ENCODE data around the gene YWHAB. TPM values are rescaled to one million over a fixed set of nuclear protein-coding genes. Genes with fewer than 3 reads are reported as not detected.

The YWHAB gene
- total and polyA plus RNA-seq, 2 donors (not counting 1 experiment from before 2014, with no cell fraction given): 80.3 to 200 TPM

DNA sequence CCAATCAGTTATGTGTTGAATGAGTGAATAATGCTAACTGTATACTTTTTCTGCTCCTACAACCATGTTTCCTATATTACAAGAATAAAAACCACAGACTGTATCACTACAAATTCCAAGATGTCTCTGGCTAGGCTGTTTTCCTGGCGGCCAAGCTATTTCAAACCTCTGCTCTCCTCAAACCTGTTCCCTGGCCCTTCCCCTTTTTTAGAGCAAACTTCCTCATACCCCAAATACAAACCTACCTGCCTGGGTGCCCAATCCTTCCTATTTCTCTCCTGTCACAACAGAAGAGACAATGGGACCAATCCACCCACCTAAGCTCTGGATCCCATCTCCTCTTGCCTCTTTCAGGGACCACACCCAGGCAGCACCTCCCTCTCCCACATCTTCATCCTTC lies 67.2 kb downstream of the YWHAB start:
- H3K27me3 ChIP-seq (replicated peaks in 1 of 4; ENCODE audit: control extremely low read depth in 1 of 4, control insufficient read depth in 3 of 4, insufficient read depth in 4 of 4, low read length in 3 of 4): no peaks in the 10 kb centered on the region
- intact Hi-C loops (cut with micrococcal nuclease): no loop called here
- no peaks in the 10 kb centered on the region for H3K9me3 Mint-ChIP-seq (ENCODE audit: insufficient read depth)
- H2AFZ ChIP-seq (ENCODE audit: insufficient read depth, low read depth, low read length, poor library complexity, severe bottlenecking): no peak overlapping the region
- H3K4me3 ChIP-seq (ENCODE audit: control extremely low read depth in 1 of 5, extremely low read depth in 1 of 5, insufficient read depth in 1 of 5, low read depth in 2 of 5, low read length in 4 of 5): no peak overlapping the region
- CTCF ChIA-PET: interaction anchor here (1.4 kb wide), 1 partner anchor 26 kb away, joined by 3 read pairs; no protein-coding TSS in a partner anchor
- POLR2A ChIA-PET: interaction anchor here (1.1 kb wide), 1 partner anchor 16 kb away, joined by 3 read pairs; no protein-coding TSS in a partner anchor
- peaks cover 44% of the 10 kb centered on the region for H3K79me2 ChIP-seq (ENCODE audit: control insufficient read depth, insufficient read depth, low read length)
- no peaks in the 10 kb centered on the region for H3K9me3 ChIP-seq (ENCODE audit: control extremely low read depth in 1 of 3, control insufficient read depth in 2 of 3, insufficient read depth in 1 of 3, low read length in 2 of 3)
- DNase-seq (no peak), ATAC-seq (ENCODE audit: low read depth) (no peak)
- peak overlapping the region; percentile 47 for H3K27ac Mint-ChIP-seq
- H4K20me1 ChIP-seq (ENCODE audit: control insufficient read depth, insufficient read depth, low read length, poor library complexity, severe bottlenecking): no peaks in the 10 kb centered on the region
- peak overlapping the region in 1 of 2 donors; percentile 9 for H3K27ac ChIP-seq (ENCODE audit: low read length in 2 of 2)
- peaks cover 48% of the 10 kb centered on the region for H3K4me1 Mint-ChIP-seq
- no peak for TF ChIP-seq EZH2 (IDR thresholded peaks at IDR 0.05; ENCODE audit: borderline replicate concordance, insufficient read depth, low read depth, low read length, poor library complexity, severe bottlenecking)
- TF ChIP-seq, protein P1, sequence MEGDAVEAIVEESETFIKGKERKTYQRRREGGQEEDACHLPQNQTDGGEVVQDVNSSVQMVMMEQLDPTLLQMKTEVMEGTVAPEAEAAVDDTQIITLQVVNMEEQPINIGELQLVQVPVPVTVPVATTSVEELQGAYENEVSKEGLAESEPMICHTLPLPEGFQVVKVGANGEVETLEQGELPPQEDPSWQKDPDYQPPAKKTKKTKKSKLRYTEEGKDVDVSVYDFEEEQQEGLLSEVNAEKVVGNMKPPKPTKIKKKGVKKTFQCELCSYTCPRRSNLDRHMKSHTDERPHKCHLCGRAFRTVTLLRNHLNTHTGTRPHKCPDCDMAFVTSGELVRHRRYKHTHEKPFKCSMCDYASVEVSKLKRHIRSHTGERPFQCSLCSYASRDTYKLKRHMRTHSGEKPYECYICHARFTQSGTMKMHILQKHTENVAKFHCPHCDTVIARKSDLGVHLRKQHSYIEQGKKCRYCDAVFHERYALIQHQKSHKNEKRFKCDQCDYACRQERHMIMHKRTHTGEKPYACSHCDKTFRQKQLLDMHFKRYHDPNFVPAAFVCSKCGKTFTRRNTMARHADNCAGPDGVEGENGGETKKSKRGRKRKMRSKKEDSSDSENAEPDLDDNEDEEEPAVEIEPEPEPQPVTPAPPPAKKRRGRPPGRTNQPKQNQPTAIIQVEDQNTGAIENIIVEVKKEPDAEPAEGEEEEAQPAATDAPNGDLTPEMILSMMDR (IDR thresholded peaks at IDR 0.05): no peak
- 100% methylated on average over 1 of the region's 1 CpG for WGBS (ENCODE audit: insufficient coverage)
- peaks cover 29 to 33% of the 10 kb centered on the region in 2 donors for H3K4me1 ChIP-seq (ENCODE audit: control insufficient read depth in 2 of 2, insufficient read depth in 2 of 2, low read length in 2 of 2)
- peaks cover 4 to 84% of the 10 kb centered on the region in 2 experiments for H3K36me3 ChIP-seq (replicated peaks in 1 of 2; ENCODE audit: control extremely low read depth in 1 of 2, control insufficient read depth in 1 of 2, extremely low read depth in 1 of 2, insufficient read depth in 2 of 2, low read length in 1 of 2)
- H3K27me3 Mint-ChIP-seq: no peaks in the 10 kb centered on the region
- no peak overlapping the region for H3K4me2 ChIP-seq (replicated peaks; ENCODE audit: low read depth, low read length, poor library complexity, severe bottlenecking)
- H3K9ac ChIP-seq (ENCODE audit: low read length): no peak overlapping the region
- H3K4me3 Mint-ChIP-seq: no peak overlapping the region

DNA sequence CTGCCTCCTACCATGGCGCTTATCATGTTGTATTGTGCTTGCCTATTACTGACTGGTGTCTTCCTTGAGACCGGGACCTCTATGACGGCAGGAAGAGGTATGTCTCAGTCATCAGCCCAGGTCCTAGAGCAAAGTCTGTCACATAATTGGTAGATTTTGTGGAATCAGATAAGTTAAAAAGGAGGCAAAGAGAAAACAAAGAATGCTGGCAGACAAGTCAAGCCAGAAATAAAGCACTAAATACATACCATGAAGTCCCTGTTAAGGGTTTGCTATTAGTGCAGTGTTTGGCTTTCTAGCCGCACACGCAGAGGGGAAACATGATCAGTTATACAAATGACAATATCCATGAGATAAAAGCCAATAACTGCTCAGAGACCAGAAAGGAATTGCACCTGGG lies 68.7 kb downstream of the YWHAB start:
- Histone ChIP-seq H3K27me3 (replicated peaks in 1 of 4; ENCODE audit: control extremely low read depth in 1 of 4, control insufficient read depth in 3 of 4, insufficient read depth in 4 of 4, low read length in 3 of 4) (no peaks in the 10 kb centered on the region), H3K79me2 (ENCODE audit: control insufficient read depth, insufficient read depth, low read length) (peaks cover 59% of the 10 kb centered on the region), H2AFZ (ENCODE audit: insufficient read depth, low read depth, low read length, poor library complexity, severe bottlenecking) (no peak overlapping the region), H3K9ac (ENCODE audit: low read length) (no peak overlapping the region), H3K9me3 (ENCODE audit: control extremely low read depth in 1 of 3, control insufficient read depth in 2 of 3, insufficient read depth in 1 of 3, low read length in 2 of 3) (no peaks in the 10 kb centered on the region), H3K4me2 (replicated peaks; ENCODE audit: low read depth, low read length, poor library complexity, severe bottlenecking) (no peak overlapping the region), H3K27ac (ENCODE audit: low read length in 2 of 2) (peak overlapping the region in 1 of 2 donors; percentile 6), H3K4me1 (ENCODE audit: control insufficient read depth in 2 of 2, insufficient read depth in 2 of 2, low read length in 2 of 2) (peaks cover 41 to 45% of the 10 kb centered on the region in 2 donors), H3K4me3 (ENCODE audit: control extremely low read depth in 1 of 5, extremely low read depth in 1 of 5, insufficient read depth in 1 of 5, low read depth in 2 of 5, low read length in 4 of 5) (no peak overlapping the region), H4K20me1 (ENCODE audit: control insufficient read depth, insufficient read depth, low read length, poor library complexity, severe bottlenecking) (peaks cover 12% of the 10 kb centered on the region), H3K36me3 (replicated peaks in 1 of 2; ENCODE audit: control extremely low read depth in 1 of 2, control insufficient read depth in 1 of 2, extremely low read depth in 1 of 2, insufficient read depth in 2 of 2, low read length in 1 of 2) (peaks cover 6 to 77% of the 10 kb centered on the region in 2 experiments)
- Mint-ChIP-seq H3K27me3 (no peaks in the 10 kb centered on the region), H3K4me3 (no peak overlapping the region), H3K9me3 (ENCODE audit: insufficient read depth) (no peaks in the 10 kb centered on the region), H3K4me1 (peaks cover 62% of the 10 kb centered on the region), H3K27ac (peak overlapping the region; percentile 73)
- no peak for DNase-seq
- ChIA-PET CTCF (interaction anchor here (0.7 to 1.2 kb wide), 2 partner anchors 28 to 337 kb away, joined by 3 to 6 read pairs; no protein-coding TSS in a partner anchor), POLR2A (no interaction called here)
- ATAC-seq (ENCODE audit: low read depth): no peak
- TF ChIP-seq EZH2 (IDR thresholded peaks at IDR 0.05; ENCODE audit: borderline replicate concordance, insufficient read depth, low read depth, low read length, poor library complexity, severe bottlenecking): no peak
- TF ChIP-seq, protein P1 (IDR thresholded peaks at IDR 0.05): no peak
- intact Hi-C loops (cut with micrococcal nuclease): no loop called here
- WGBS (ENCODE audit: insufficient coverage): 100% methylated on average over 3 of the region's 5 CpGs

Measured in B cell (primary cell).